Liver (tissue), 3 donors: ENCODE results near the gene BET1.

ENCODE experiments used
- EGR1 ChIP-seq, 2 donors: IDR thresholded peaks; 2 replicates each; pipeline ENCODE4 v1.6.1; 2016 to 2018; ENCODE audit warnings: antibody characterized with exemption in 2 of 2, low read depth in 2 of 2
- GABPA ChIP-seq, 2 donors: IDR thresholded peaks in 1 of 2; conservative IDR thresholded peaks in 1 of 2; 2 replicates each; pipeline ENCODE4 v1.6.1; 2016; ENCODE audit warnings: antibody characterized with exemption in 2 of 2, mild to moderate bottlenecking in 1 of 2, moderate library complexity in 1 of 2
- JUND ChIP-seq, 2 donors: IDR thresholded peaks; 2 replicates each; pipeline ENCODE4 v1.6.1; 2016; ENCODE audit warnings: antibody characterized with exemption in 2 of 2
- RAD21 ChIP-seq, 2 donors: IDR thresholded peaks; 2 replicates each; pipeline ENCODE4 v1.6.1; 2016; ENCODE audit warnings: antibody characterized with exemption in 2 of 2, mild to moderate bottlenecking in 2 of 2
- RXRA ChIP-seq, 2 donors: IDR thresholded peaks; 2 replicates each; pipeline ENCODE4 v1.6.1; 2017 to 2018; ENCODE audit warnings: antibody characterized with exemption in 2 of 2, mild to moderate bottlenecking in 1 of 2
- SP1 ChIP-seq: IDR thresholded peaks from 2 replicates; pipeline ENCODE4 v1.6.1; 2018; ENCODE audit warnings: antibody characterized with exemption, mild to moderate bottlenecking
- TAF1 ChIP-seq: conservative IDR thresholded peaks from 2 replicates; pipeline ENCODE4 v1.6.1; 2016; ENCODE audit warnings: antibody characterized with exemption, mild to moderate bottlenecking
- YY1 ChIP-seq: IDR thresholded peaks from 2 replicates; pipeline ENCODE4 v1.6.1; 2016; ENCODE audit warnings: antibody characterized with exemption, mild to moderate bottlenecking
- TF ChIP-seq, protein P1 (sequence below): fragments of 150-350 bp; IDR thresholded peaks from 2 replicates; pipeline ENCODE4 v1.5.1; 2017; ENCODE audit warnings: improper control_type of control experiment, low read depth, low read length; ENCODE audit not compliant: missing input control
- TF ChIP-seq, protein P2 (sequence below): IDR thresholded peaks from 2 replicates; pipeline ENCODE4 v1.6.1; 2016; ENCODE audit warnings: antibody characterized with exemption, mild to moderate bottlenecking
- TF ChIP-seq, protein P3 (sequence below): IDR thresholded peaks from 2 replicates; pipeline ENCODE4 v1.6.1; 2016; ENCODE audit warnings: antibody characterized with exemption
- TF ChIP-seq, protein P4 (sequence below): IDR thresholded peaks from 2 replicates; pipeline ENCODE4 v1.6.1; 2016; ENCODE audit warnings: antibody characterized with exemption
- TF ChIP-seq, protein P5 (sequence below): IDR thresholded peaks from 2 replicates; pipeline ENCODE4 v1.6.1; 2016; ENCODE audit warnings: antibody characterized with exemption
- donor health status: healthy.
- donor health status: healthy.

DNA sequence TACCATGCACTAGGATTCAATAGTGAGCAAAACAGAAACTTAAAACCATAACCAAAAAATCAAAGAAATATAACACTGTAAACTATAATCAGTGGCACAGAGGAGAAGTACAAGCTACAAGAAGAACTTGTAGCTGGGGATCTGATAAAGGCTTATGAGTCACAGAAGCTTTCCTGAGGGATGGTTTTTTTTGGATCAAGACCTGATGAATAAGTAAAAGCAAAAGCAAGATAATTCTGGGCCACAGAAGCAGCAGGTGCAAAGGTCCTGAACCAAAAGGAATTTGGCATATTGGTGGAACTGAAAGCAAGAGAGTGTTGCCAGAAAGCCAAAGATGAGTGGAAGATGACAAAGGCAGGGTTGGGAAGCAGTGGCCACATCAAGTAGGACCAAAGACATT is 37.4 kb upstream of the BET1 start:
- TF ChIP-seq EGR1 (IDR thresholded peaks at IDR 0.05; ENCODE audit: low read depth in 2 of 2) (no peak), TAF1 (no peak), RAD21 (IDR thresholded peaks at IDR 0.05) (no peak), RXRA (IDR thresholded peaks at IDR 0.05) (no peak), GABPA (IDR thresholded peaks at IDR 0.05 in 1 of 2, conservative IDR thresholded peaks at IDR 0.05 in 1 of 2) (no peak), SP1 (no peak), JUND (IDR thresholded peaks at IDR 0.05) (no peak), YY1 (no peak)
- TF ChIP-seq, protein P1, sequence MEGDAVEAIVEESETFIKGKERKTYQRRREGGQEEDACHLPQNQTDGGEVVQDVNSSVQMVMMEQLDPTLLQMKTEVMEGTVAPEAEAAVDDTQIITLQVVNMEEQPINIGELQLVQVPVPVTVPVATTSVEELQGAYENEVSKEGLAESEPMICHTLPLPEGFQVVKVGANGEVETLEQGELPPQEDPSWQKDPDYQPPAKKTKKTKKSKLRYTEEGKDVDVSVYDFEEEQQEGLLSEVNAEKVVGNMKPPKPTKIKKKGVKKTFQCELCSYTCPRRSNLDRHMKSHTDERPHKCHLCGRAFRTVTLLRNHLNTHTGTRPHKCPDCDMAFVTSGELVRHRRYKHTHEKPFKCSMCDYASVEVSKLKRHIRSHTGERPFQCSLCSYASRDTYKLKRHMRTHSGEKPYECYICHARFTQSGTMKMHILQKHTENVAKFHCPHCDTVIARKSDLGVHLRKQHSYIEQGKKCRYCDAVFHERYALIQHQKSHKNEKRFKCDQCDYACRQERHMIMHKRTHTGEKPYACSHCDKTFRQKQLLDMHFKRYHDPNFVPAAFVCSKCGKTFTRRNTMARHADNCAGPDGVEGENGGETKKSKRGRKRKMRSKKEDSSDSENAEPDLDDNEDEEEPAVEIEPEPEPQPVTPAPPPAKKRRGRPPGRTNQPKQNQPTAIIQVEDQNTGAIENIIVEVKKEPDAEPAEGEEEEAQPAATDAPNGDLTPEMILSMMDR, result no peak
- TF ChIP-seq, protein P2, sequence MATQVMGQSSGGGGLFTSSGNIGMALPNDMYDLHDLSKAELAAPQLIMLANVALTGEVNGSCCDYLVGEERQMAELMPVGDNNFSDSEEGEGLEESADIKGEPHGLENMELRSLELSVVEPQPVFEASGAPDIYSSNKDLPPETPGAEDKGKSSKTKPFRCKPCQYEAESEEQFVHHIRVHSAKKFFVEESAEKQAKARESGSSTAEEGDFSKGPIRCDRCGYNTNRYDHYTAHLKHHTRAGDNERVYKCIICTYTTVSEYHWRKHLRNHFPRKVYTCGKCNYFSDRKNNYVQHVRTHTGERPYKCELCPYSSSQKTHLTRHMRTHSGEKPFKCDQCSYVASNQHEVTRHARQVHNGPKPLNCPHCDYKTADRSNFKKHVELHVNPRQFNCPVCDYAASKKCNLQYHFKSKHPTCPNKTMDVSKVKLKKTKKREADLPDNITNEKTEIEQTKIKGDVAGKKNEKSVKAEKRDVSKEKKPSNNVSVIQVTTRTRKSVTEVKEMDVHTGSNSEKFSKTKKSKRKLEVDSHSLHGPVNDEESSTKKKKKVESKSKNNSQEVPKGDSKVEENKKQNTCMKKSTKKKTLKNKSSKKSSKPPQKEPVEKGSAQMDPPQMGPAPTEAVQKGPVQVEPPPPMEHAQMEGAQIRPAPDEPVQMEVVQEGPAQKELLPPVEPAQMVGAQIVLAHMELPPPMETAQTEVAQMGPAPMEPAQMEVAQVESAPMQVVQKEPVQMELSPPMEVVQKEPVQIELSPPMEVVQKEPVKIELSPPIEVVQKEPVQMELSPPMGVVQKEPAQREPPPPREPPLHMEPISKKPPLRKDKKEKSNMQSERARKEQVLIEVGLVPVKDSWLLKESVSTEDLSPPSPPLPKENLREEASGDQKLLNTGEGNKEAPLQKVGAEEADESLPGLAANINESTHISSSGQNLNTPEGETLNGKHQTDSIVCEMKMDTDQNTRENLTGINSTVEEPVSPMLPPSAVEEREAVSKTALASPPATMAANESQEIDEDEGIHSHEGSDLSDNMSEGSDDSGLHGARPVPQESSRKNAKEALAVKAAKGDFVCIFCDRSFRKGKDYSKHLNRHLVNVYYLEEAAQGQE, result no peak
- TF ChIP-seq, protein P3, sequence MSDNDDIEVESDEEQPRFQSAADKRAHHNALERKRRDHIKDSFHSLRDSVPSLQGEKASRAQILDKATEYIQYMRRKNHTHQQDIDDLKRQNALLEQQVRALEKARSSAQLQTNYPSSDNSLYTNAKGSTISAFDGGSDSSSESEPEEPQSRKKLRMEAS, result no peak
- TF ChIP-seq, protein P4, sequence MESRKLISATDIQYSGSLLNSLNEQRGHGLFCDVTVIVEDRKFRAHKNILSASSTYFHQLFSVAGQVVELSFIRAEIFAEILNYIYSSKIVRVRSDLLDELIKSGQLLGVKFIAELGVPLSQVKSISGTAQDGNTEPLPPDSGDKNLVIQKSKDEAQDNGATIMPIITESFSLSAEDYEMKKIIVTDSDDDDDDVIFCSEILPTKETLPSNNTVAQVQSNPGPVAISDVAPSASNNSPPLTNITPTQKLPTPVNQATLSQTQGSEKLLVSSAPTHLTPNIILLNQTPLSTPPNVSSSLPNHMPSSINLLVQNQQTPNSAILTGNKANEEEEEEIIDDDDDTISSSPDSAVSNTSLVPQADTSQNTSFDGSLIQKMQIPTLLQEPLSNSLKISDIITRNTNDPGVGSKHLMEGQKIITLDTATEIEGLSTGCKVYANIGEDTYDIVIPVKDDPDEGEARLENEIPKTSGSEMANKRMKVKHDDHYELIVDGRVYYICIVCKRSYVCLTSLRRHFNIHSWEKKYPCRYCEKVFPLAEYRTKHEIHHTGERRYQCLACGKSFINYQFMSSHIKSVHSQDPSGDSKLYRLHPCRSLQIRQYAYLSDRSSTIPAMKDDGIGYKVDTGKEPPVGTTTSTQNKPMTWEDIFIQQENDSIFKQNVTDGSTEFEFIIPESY, result no peak
- TF ChIP-seq, protein P5, sequence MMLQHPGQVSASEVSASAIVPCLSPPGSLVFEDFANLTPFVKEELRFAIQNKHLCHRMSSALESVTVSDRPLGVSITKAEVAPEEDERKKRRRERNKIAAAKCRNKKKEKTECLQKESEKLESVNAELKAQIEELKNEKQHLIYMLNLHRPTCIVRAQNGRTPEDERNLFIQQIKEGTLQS, result no peak
